Stimulated activated CD8-positive, alpha-beta memory T cell treated with anti-CD3 and anti-CD28 coated beads, Interleukin-4, amount 100 ng/mL, for 24 hours (primary cell): ENCODE measurements around the gene GORASP1.

Source experiments
- DNase-seq: peaks from one replicate; pipeline ENCODE4 v3.0.0-alpha.2; 2020; ENCODE audit warnings: low read depth

The GORASP1 gene

GRCh38 chr3:39102504-39103323, 4.7 kb downstream of the GORASP1 start:
- no peak for DNase-seq

- DNase-seq, result peak; percentile 26
These were observed 6.3 kb downstream of the GORASP1 start for GRCh38 chr3:39101022-39101689.

- DNase-seq, result no peak
These were observed 6.9 kb downstream of the GORASP1 start for GRCh38 chr3:39100500-39100886.

- no peak for DNase-seq
These were observed 7.5 kb downstream of the GORASP1 start for GRCh38 chr3:39099738-39100499.

GRCh38 chr3:39099242-39099641, 8.2 kb downstream of the GORASP1 start:
- no peak for DNase-seq

- no peak for DNase-seq
These were observed 8.9 kb downstream of the GORASP1 start for GRCh38 chr3:39098473-39099000.

- DNase-seq, result no peak
These were observed 9.5 kb downstream of the GORASP1 start for GRCh38 chr3:39097716-39098472.

GRCh38 chr3:39096775-39097174, 10.7 kb downstream of the GORASP1 start:
- DNase-seq, result no peak

- no peak for DNase-seq
These were observed 11.6 kb downstream of the GORASP1 start for GRCh38 chr3:39095778-39096177.

- DNase-seq, result no peak
These were observed 12.4 kb downstream of the GORASP1 start for GRCh38 chr3:39094851-39095677.

GRCh38 chr3:39090922-39091321, 16.5 kb downstream of the GORASP1 start:
- no peak for DNase-seq

GRCh38 chr3:39088889-39089288, 18.5 kb downstream of the GORASP1 start:
- DNase-seq, result no peak

GRCh38 chr3:39088456-39088855, 19.0 kb downstream of the GORASP1 start:
- no peak for DNase-seq

GRCh38 chr3:39086144-39086543, 21.3 kb downstream of the GORASP1 start:
- no peak for DNase-seq

- no peak for DNase-seq
These were observed 24.6 kb downstream of the GORASP1 start for GRCh38 chr3:39082666-39083313.

GRCh38 chr3:39080026-39080425, 27.4 kb downstream of the GORASP1 start:
- no peak for DNase-seq

GRCh38 chr3:39079530-39079929, 27.9 kb downstream of the GORASP1 start:
- DNase-seq, result no peak

GRCh38 chr3:39075910-39076309, 31.5 kb downstream of the GORASP1 start:
- no peak for DNase-seq

GRCh38 chr3:39068556-39068955, 38.9 kb downstream of the GORASP1 start:
- no peak for DNase-seq

GRCh38 chr3:39067286-39067685, 40.1 kb downstream of the GORASP1 start:
- no peak for DNase-seq
